ENCODE data around the gene FAM174B. TPM values are rescaled to one million over a fixed set of nuclear protein-coding genes. Genes with fewer than 3 reads are reported as not detected.

Gene FAM174B
- total and polyA plus RNA-seq, 4 donors: 2.5 to 4.5 (median 3.8) TPM

DNA sequence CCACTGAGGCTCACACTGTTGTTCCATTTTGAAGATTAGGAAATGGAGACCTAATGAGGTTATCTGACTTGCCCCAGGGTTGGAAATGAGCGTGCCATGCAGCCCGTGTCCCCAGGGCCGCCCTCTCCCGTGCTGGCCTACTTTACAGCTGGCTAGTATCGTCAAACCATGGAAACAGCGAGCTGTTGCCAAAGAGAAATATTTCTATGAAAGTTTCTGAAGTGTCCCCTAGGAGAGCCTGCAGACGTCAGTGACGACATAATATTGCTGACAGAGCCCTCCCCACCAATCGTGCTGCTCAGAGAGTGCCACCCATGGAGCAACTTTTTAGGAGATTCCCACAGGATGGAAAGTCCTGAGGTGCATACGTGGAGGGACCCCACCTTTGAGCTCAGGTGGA lies 11.2 kb upstream of the FAM174B start:
- Histone ChIP-seq H3K36me3 (ENCODE audit: control insufficient read depth in 4 of 4, insufficient read depth in 3 of 4, low read depth in 1 of 4, low read length in 3 of 4) (no peaks in the 10 kb centered on the region), H3K9ac (ENCODE audit: low read depth in 1 of 2, low read length in 2 of 2) (no peak overlapping the region), H3K27ac (ENCODE audit: low read depth in 1 of 2, low read length in 2 of 2) (peak overlapping the region; percentile 61 to 62), H3K4me1 (ENCODE audit: control insufficient read depth in 4 of 4, insufficient read depth in 4 of 4, low read length in 3 of 4) (peaks cover 15 to 34% (median 26%) of the 10 kb centered on the region in 4 donors), H3K9me3 (ENCODE audit: control insufficient read depth in 4 of 4, low read length in 3 of 4) (no peaks in the 10 kb centered on the region), H3K27me3 (ENCODE audit: control insufficient read depth in 4 of 4, insufficient read depth in 4 of 4, low read length in 3 of 4) (no peaks in the 10 kb centered on the region), H3K4me3 (ENCODE audit: low read depth in 1 of 3, low read length in 3 of 3) (no peak overlapping the region)
- WGBS: 20% methylated on average over 10 of the region's 10 CpGs
- TF ChIP-seq, protein P1, sequence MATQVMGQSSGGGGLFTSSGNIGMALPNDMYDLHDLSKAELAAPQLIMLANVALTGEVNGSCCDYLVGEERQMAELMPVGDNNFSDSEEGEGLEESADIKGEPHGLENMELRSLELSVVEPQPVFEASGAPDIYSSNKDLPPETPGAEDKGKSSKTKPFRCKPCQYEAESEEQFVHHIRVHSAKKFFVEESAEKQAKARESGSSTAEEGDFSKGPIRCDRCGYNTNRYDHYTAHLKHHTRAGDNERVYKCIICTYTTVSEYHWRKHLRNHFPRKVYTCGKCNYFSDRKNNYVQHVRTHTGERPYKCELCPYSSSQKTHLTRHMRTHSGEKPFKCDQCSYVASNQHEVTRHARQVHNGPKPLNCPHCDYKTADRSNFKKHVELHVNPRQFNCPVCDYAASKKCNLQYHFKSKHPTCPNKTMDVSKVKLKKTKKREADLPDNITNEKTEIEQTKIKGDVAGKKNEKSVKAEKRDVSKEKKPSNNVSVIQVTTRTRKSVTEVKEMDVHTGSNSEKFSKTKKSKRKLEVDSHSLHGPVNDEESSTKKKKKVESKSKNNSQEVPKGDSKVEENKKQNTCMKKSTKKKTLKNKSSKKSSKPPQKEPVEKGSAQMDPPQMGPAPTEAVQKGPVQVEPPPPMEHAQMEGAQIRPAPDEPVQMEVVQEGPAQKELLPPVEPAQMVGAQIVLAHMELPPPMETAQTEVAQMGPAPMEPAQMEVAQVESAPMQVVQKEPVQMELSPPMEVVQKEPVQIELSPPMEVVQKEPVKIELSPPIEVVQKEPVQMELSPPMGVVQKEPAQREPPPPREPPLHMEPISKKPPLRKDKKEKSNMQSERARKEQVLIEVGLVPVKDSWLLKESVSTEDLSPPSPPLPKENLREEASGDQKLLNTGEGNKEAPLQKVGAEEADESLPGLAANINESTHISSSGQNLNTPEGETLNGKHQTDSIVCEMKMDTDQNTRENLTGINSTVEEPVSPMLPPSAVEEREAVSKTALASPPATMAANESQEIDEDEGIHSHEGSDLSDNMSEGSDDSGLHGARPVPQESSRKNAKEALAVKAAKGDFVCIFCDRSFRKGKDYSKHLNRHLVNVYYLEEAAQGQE (IDR thresholded peaks at IDR 0.05): no peak
- no peak for TF ChIP-seq MAX (IDR thresholded peaks at IDR 0.05)
- TF ChIP-seq HNF4A (conservative IDR thresholded peaks at IDR 0.05): peak in 1 of 2 donors; percentile 15
- TF ChIP-seq EGR1 (IDR thresholded peaks at IDR 0.05; ENCODE audit: low read depth in 2 of 2): no peak
- TF ChIP-seq RXRA (IDR thresholded peaks at IDR 0.05): peak in 1 of 2 donors; percentile 51
- TF ChIP-seq FOXA2 (IDR thresholded peaks at IDR 0.05): no peak
- TF ChIP-seq GABPA (IDR thresholded peaks at IDR 0.05 in 1 of 2, conservative IDR thresholded peaks at IDR 0.05 in 1 of 2): no peak
- no peak for TF ChIP-seq CTCF (IDR thresholded peaks at IDR 0.05; ENCODE audit: low read depth, low read length, missing input control)
- no peak for TF ChIP-seq YY1 (IDR thresholded peaks at IDR 0.05)
- TF ChIP-seq TAF1 (conservative IDR thresholded peaks at IDR 0.05): no peak
- TF ChIP-seq, protein P2, sequence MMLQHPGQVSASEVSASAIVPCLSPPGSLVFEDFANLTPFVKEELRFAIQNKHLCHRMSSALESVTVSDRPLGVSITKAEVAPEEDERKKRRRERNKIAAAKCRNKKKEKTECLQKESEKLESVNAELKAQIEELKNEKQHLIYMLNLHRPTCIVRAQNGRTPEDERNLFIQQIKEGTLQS (IDR thresholded peaks at IDR 0.05): no peak
- TF ChIP-seq FOXA1 (IDR thresholded peaks at IDR 0.05): no peak
- TF ChIP-seq, protein P3, sequence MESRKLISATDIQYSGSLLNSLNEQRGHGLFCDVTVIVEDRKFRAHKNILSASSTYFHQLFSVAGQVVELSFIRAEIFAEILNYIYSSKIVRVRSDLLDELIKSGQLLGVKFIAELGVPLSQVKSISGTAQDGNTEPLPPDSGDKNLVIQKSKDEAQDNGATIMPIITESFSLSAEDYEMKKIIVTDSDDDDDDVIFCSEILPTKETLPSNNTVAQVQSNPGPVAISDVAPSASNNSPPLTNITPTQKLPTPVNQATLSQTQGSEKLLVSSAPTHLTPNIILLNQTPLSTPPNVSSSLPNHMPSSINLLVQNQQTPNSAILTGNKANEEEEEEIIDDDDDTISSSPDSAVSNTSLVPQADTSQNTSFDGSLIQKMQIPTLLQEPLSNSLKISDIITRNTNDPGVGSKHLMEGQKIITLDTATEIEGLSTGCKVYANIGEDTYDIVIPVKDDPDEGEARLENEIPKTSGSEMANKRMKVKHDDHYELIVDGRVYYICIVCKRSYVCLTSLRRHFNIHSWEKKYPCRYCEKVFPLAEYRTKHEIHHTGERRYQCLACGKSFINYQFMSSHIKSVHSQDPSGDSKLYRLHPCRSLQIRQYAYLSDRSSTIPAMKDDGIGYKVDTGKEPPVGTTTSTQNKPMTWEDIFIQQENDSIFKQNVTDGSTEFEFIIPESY (IDR thresholded peaks at IDR 0.05): no peak
- peak; percentile 57 for TF ChIP-seq SP1 (IDR thresholded peaks at IDR 0.05)
- TF ChIP-seq RAD21 (IDR thresholded peaks at IDR 0.05): peak in 1 of 2 donors; percentile 19
- TF ChIP-seq NR2F2 (IDR thresholded peaks at IDR 0.05): peak; percentile 87
- TF ChIP-seq JUND (IDR thresholded peaks at IDR 0.05): peak; percentile 8 to 39
- TF ChIP-seq HNF4G (IDR thresholded peaks at IDR 0.05): no peak
- DNase-seq (ENCODE audit: low spot score): no peak

Data from liver (tissue), 9 donors.